ENCODE results near the gene FOXN3.

DNA sequence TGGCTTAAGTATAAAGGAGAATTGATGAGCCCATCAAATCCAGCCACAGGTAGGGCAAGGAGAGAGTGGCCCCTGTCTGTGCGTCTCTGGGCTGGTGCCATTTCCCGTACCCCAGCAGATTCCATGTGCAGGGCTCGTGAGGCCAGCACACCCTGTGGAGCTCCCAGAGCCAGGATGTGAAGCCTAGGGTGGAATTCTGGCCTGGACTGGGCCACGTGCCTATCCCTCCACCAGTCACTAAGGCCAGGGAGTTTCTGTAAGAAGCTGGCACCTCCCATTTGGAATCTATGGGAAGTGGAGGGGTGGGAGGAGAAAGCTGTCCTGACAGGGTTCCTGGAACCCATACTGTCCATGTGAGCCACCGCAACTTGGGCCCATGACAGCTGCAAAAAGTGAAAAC lies 148.5 kb downstream of the FOXN3 start:
- TF ChIP-seq CTCF (IDR thresholded peaks at IDR 0.05) (no peak), MYC (IDR thresholded peaks at IDR 0.05; ENCODE audit: borderline replicate concordance, low read length) (no peak), RAD21 (conservative IDR thresholded peaks at IDR 0.05 in 1 of 2, IDR thresholded peaks at IDR 0.05 in 1 of 2) (no peak), USF2 (IDR thresholded peaks at IDR 0.05) (no peak), POLR2A (IDR thresholded peaks at IDR 0.05; ENCODE audit: low read length) (no peak), PBX3 (IDR thresholded peaks at IDR 0.05) (no peak)
- TF ChIP-seq, protein P1, sequence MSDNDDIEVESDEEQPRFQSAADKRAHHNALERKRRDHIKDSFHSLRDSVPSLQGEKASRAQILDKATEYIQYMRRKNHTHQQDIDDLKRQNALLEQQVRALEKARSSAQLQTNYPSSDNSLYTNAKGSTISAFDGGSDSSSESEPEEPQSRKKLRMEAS (IDR thresholded peaks at IDR 0.05), result no peak
